Upper lobe of left lung (tissue), 4 donors: ENCODE data around the gene HIKESHI.

Experiments used
- POLR2A ChIP-seq, 4 donors: fragments of 450-650 bp; IDR thresholded peaks; one replicate each; pipeline ENCODE4 v1.5.1; 2016 to 2017; ENCODE audit warnings: antibody characterized with exemption in 4 of 4, mild to moderate bottlenecking in 2 of 4
- POLR2AphosphoS5 ChIP-seq, 2 donors: sonication (generic); formaldehyde crosslinking; IDR thresholded peaks; one replicate each; pipeline ENCODE4 v1.5.1; 2017; ENCODE audit warnings: antibody characterized with exemption in 2 of 2

- TF ChIP-seq POLR2AphosphoS5 (IDR thresholded peaks at IDR 0.05) = no peak
- no peak for TF ChIP-seq POLR2A (IDR thresholded peaks at IDR 0.05)
Observed at GRCh38 chr11:86390487-86390886, 88.4 kb downstream of the HIKESHI start.
